Left ventricle myocardium inferior (tissue), 1 donor: ENCODE measurements around the gene COL28A1. TPM values are rescaled to one million over a fixed set of nuclear protein-coding genes. Genes with fewer than 3 reads are reported as not detected.

Experiments
- DNase-seq: peaks from one replicate; pipeline ENCODE4 v3.0.0-alpha.2; 2020
- H3K27ac ChIP-seq: fragments of 200-600 bp; replicated peaks from 2 replicates; pipeline ENCODE4 v1.8.0; 2021
- H3K27me3 ChIP-seq: fragments of 200-600 bp; 2 replicates; pipeline ENCODE4 v1.8.0; 2021; ENCODE audit warnings: low read depth
- H3K36me3 ChIP-seq: fragments of 200-600 bp; 2 replicates; pipeline ENCODE4 v1.8.0; 2021
- H3K4me1 ChIP-seq: fragments of 200-600 bp; 2 replicates; pipeline ENCODE4 v1.8.0; 2021
- H3K4me3 ChIP-seq: fragments of 200-600 bp; 2 replicates; pipeline ENCODE4 v1.8.0; 2021; ENCODE audit warnings: mild to moderate bottlenecking, moderate library complexity
- H3K9me3 ChIP-seq: fragments of 200-600 bp; replicated peaks from 2 replicates; pipeline ENCODE4 v1.8.0; 2021
- intact Hi-C: fragments of 100-400 bp; cut with micrococcal nuclease; formaldehyde crosslinking; loops from one replicate; pipeline ENCODE4 v1.11.0; 2022
- total RNA-seq: library from RNA; stranded (reverse); fragmentation: NEBNext Ultra II Directional; extraction: Animal tissue kit (Norgen Biotek cat#: 25700); gene quantifications from one replicate; pipeline ENCODE4 v1.2.1, GENCODE V29; 2021
- TF ChIP-seq, protein P1 (sequence below): fragments of 200-600 bp; IDR thresholded peaks from 2 replicates; pipeline ENCODE4 v1.8.0; 2021; ENCODE audit warnings: antibody characterized with exemption, mild to moderate bottlenecking, borderline replicate concordance
- donor health status: DM: no; HTN: yes; CAD: no; lungs with severe emphysema.

COL28A1 gene
- total RNA-seq, 1 donor from 2014 or later = 1.9 TPM

DNA sequence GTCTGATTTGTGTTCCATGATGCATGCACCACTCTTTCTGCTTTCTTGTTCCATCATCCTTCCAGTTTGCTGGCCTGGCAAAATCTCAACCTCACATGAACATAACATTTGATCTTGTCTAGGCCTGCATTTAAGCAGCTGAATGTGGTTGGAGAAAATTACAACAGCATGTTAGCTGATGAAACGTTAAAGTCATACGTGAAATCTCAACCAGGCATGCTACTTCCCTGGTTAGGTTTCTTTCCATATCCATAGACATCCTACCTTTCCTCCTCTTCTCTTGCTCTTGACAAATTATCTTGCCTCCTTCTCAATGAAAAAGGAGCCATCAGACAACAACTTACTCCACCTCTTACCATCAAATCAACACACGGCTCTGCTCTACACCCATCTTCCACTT lies 199.8 kb downstream of the COL28A1 start:
- Histone ChIP-seq H3K36me3 (no peaks in the 10 kb centered on the region), H3K27me3 (peaks cover 4% of the 10 kb centered on the region), H3K4me1 (no peaks in the 10 kb centered on the region), H3K4me3 (no peak overlapping the region), H3K9me3 (peaks cover 10% of the 10 kb centered on the region), H3K27ac (no peak overlapping the region)
- intact Hi-C loops = no loop called here
- TF ChIP-seq, protein P1, sequence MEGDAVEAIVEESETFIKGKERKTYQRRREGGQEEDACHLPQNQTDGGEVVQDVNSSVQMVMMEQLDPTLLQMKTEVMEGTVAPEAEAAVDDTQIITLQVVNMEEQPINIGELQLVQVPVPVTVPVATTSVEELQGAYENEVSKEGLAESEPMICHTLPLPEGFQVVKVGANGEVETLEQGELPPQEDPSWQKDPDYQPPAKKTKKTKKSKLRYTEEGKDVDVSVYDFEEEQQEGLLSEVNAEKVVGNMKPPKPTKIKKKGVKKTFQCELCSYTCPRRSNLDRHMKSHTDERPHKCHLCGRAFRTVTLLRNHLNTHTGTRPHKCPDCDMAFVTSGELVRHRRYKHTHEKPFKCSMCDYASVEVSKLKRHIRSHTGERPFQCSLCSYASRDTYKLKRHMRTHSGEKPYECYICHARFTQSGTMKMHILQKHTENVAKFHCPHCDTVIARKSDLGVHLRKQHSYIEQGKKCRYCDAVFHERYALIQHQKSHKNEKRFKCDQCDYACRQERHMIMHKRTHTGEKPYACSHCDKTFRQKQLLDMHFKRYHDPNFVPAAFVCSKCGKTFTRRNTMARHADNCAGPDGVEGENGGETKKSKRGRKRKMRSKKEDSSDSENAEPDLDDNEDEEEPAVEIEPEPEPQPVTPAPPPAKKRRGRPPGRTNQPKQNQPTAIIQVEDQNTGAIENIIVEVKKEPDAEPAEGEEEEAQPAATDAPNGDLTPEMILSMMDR = no peak
- DNase-seq = no peak

DNA sequence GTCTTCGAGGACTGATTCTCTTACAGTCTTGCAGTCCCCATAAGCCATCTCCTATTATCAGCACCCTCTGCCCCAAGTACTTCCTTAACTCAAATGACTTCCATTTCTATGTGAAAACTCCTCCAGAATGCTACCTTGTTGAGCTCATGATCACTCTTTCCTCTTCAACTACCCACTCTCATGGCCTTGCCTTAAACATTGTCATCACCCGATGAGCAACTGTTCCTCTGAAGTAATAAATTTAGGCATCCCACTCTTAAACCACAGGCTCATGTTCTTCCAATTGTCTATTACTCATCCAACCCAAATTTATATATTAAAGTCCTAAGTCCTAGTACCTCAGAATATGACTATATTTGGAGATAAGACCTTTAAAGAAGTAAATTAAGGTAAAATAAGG lies 200.5 kb downstream of the COL28A1 start:
- H3K4me3 ChIP-seq = no peak overlapping the region
- no peak for DNase-seq
- no peaks in the 10 kb centered on the region for H3K36me3 ChIP-seq
- peaks cover 10% of the 10 kb centered on the region for H3K9me3 ChIP-seq
- H3K27ac ChIP-seq = no peak overlapping the region
- H3K4me1 ChIP-seq = no peaks in the 10 kb centered on the region
- H3K27me3 ChIP-seq = peaks cover 11% of the 10 kb centered on the region
- TF ChIP-seq, protein P1 = no peak
- intact Hi-C loops = no loop called here

DNA sequence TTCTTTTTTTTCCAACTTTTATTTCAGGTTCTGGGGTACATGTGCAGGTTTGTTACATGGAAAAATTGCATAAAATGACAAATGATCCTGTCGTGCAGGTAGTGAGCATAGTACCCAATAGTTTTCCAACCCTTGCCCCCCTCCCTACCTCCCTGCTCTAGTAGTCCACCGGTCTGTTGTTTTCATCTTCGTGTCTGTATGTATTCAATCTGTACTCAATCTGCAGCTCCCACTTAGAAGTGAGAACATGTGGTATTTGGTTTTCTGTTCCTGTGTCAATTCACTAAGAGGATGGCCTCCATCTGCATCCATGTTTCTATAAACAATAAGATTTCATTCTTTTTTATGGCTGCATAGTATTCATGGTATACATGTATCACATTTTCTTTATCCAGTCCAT lies 202.1 kb downstream of the COL28A1 start:
- intact Hi-C loops = no loop called here
- DNase-seq = no peak
- H3K27me3 ChIP-seq = peaks cover 23% of the 10 kb centered on the region
- H3K4me3 ChIP-seq = no peak overlapping the region
- no peak overlapping the region for H3K27ac ChIP-seq
- TF ChIP-seq, protein P1 = no peak
- H3K4me1 ChIP-seq = no peaks in the 10 kb centered on the region
- no peaks in the 10 kb centered on the region for H3K36me3 ChIP-seq
- peaks cover 10% of the 10 kb centered on the region for H3K9me3 ChIP-seq

DNA sequence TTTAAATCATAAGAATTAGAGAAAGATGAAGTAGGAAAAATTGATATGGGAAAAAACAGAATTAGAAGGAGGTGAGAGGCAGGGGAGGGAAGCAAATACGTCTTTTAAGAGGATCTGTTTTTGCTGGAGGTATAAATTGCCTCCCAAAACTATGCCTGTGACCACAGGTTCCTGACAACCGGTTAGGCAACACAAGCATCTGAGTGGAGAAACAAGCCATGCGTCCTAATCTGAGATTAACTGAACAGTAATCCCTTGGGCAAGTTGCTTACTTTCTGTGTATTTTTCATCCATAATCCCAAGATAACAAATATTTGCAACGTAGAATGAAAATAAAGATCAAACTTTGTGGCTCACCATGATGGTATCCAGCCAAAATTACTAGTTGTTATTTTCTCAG lies 204.2 kb downstream of the COL28A1 start:
- intact Hi-C loops = no loop called here
- Histone ChIP-seq H3K27ac (no peak overlapping the region), H3K4me1 (no peaks in the 10 kb centered on the region), H3K4me3 (no peak overlapping the region), H3K36me3 (no peaks in the 10 kb centered on the region), H3K27me3 (peaks cover 28% of the 10 kb centered on the region), H3K9me3 (no peaks in the 10 kb centered on the region)
- TF ChIP-seq, protein P1 = no peak
- DNase-seq = no peak

DNA sequence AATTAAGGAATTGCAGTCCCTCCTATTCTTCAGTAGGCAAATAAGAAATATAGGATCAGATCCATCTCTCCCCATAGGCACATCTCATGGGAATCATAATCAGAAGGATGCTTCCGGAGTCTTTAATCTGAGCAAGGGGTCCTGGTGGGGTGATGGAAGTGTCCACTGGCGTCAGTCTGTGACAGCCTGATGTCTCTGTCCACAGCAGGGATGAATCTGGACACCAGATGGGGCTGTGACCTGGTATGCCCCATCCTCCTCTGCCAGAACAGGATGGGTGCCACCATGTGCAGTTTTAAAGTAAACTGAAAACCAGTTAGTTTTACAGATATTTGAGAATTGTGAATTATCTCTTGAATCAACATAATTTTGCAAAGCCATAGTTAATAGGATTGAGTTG lies 204.7 kb downstream of the COL28A1 start:
- Histone ChIP-seq H3K4me3 (no peak overlapping the region), H3K36me3 (no peaks in the 10 kb centered on the region), H3K27ac (no peak overlapping the region), H3K4me1 (no peaks in the 10 kb centered on the region), H3K27me3 (peaks cover 33% of the 10 kb centered on the region), H3K9me3 (no peaks in the 10 kb centered on the region)
- no peak for DNase-seq
- intact Hi-C loops = no loop called here
- TF ChIP-seq, protein P1 = peak; percentile 9

DNA sequence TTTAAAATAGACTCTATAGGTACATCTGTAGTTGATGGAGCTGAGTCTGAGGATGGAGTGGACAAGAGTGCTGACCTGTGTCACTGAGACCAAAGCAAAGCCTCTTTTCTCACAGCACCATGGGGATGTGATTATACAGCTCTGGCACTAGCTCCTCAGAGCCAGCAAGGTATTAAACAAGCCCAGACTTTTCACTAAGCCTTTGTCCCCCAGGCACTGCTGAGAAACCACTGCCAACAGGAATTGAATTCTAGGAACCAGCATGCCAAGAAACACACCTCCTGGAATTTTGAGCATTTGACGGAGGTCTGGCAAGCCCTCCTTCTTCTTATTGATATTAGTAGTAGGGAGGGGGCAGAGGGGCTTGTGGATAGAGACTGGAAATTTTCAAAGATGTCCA lies 206.3 kb downstream of the COL28A1 start:
- intact Hi-C loops = no loop called here
- TF ChIP-seq, protein P1 = no peak
- DNase-seq = no peak
- H3K27ac ChIP-seq = no peak overlapping the region
- no peak overlapping the region for H3K4me3 ChIP-seq
- H3K36me3 ChIP-seq = no peaks in the 10 kb centered on the region
- H3K9me3 ChIP-seq = no peaks in the 10 kb centered on the region
- no peaks in the 10 kb centered on the region for H3K4me1 ChIP-seq
- peaks cover 48% of the 10 kb centered on the region for H3K27me3 ChIP-seq
